Vagina (tissue), 2 donors: ENCODE data around the gene FADS6.

Experiments used
- CTCF ChIP-seq, 3 experiments: fragments of 450-650 bp in 2 of 3; fragments of 200-600 bp in 1 of 3; sonication (generic) in 1 of 3; IDR thresholded peaks; one replicate each; pipeline ENCODE4 v1.5.1; 2017 to 2019; ENCODE audit warnings: antibody characterized with exemption in 3 of 3, mild to moderate bottlenecking in 2 of 3, moderate library complexity in 2 of 3
- POLR2A ChIP-seq, 2 donors: fragments of 450-650 bp; IDR thresholded peaks; one replicate each; pipeline ENCODE4 v1.6.1; 2017; ENCODE audit warnings: antibody characterized with exemption in 2 of 2, mild to moderate bottlenecking in 2 of 2, moderate library complexity in 2 of 2

- TF ChIP-seq CTCF (IDR thresholded peaks at IDR 0.05) (no peak), POLR2A (IDR thresholded peaks at IDR 0.05) (no peak)
These were observed 46.1 kb upstream of the FADS6 start for GRCh38 chr17:74939534-74939933.
